ENCODE results near the gene HOXB1.
A peak's percentile ranks its signal among the peaks of the same experiment; 100 is the strongest.

The HOXB1 gene

GRCh38 chr17:48530887-48531272, at the start of gene HOXB1:
Gene HOXB1, minus strand, starts transcription at chr17:48531011. Its CDS starts 107 bp downstream, at chr17:48530904.
- no peak for DNase-seq

GRCh38 chr17:48579760-48580554, 49.1 kb upstream of the HOXB1 start:
- DNase-seq = no peak

- DNase-seq = no peak
These were observed 48.6 kb upstream of the HOXB1 start for GRCh38 chr17:48579471-48579759.

- no peak for DNase-seq
These were observed 48.0 kb upstream of the HOXB1 start for GRCh38 chr17:48578616-48579470.

DNA sequence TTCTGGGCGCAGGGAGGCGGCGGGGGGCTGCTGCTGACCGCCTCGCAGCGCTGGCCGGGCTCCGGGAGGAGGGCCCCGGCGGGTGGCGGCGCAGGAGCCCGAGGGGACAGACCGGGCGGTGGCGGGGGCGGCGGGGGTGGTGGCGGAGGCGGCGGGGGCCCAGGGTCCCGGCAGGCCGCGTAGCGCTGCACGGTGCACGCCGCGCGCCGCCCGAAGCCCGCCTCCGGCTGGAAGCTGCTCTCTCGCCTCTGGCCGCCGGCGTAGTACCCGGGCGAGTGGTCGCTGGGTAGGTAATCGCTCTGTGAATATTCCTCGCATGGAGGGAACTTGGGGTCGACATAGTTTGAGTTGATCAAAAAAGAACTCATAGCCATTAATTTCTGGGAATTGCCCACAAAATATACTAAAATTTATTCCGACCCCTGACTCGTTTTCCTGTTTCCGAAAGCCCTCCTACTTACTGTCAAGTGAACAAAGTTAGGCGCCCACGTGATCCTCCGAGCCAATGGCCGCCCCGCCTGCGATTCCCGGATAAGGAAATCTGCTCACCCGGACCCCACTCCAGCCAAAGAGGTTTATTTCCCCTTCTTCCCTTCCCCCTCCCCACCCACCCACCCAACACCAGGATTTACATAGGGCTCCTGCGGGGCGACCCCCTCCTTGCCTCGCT, 47.3 kb upstream of the HOXB1 start, which contains the start of gene HOXB4:
Gene HOXB4 (minus strand): TSS at position 405 of the 670 bp plus-strand sequence. CDS start 31 bp downstream, at position 374.
- peak; percentile 92 for DNase-seq

GRCh38 chr17:48577330-48577945, 46.6 kb upstream of the HOXB1 start:
- no peak for DNase-seq

- peak; percentile 91 for DNase-seq
These were observed 45.9 kb upstream of the HOXB1 start for GRCh38 chr17:48576479-48577309.

GRCh38 chr17:48575673-48576478, 45.1 kb upstream of the HOXB1 start:
- DNase-seq = no peak

DNA sequence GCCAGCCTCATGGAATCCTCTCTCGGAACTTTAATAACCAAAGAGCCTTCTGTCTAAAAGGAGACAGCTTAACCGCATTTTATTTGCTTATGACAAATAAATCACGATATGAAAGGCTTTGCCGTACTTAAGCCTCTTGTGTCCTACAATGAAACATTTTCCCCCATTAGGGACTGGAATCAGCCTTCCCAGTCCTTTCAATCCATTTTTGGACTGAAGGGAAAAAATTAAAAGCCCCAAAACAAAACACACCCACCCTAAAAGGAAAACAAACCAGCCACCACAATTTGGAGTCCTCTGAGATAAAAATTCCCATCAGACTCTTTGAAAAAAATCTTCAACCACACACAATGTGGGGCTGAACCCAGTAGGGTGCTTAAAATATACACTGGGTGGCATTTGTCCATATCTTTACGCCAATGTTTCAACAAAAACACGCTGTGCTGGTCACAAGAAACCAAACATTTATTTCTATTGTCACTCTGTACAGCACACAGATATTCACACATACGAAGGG, 44.3 kb upstream of the HOXB1 start:
- DNase-seq = no peak

GRCh38 chr17:48574505-48575065, 43.8 kb upstream of the HOXB1 start:
- DNase-seq = no peak

DNA sequence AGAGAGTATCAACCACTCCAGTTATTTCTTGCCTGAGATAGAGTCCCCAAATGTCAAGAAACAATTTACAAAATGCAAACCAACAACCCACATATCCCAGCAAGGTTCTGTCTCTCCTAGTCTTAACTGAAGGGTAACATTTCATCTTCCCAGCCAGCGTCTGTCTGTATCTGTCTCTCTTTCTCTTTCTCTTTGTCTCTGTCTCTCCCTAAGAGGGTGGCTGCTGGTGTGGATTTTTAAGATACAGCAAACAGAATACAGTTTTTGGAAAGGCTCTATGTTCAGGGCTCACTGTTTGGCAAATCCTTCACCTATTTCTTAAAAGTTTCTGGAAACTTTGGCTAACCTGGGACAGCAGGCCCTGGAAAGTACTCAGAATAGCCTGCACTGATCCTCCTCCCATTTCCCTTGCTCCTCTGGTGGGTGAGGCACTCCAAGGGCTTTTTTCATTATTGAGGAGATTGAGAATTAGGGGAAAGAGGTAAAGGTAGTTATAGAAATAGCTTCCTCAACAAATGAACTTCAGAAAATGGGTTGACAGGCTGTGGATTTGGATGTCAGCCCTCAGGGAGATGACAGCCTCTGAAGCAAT, 41.1 kb upstream of the HOXB1 start:
- DNase-seq = no peak

- DNase-seq = peak; percentile 80
These were observed 40.4 kb upstream of the HOXB1 start for GRCh38 chr17:48571024-48571818.

DNA sequence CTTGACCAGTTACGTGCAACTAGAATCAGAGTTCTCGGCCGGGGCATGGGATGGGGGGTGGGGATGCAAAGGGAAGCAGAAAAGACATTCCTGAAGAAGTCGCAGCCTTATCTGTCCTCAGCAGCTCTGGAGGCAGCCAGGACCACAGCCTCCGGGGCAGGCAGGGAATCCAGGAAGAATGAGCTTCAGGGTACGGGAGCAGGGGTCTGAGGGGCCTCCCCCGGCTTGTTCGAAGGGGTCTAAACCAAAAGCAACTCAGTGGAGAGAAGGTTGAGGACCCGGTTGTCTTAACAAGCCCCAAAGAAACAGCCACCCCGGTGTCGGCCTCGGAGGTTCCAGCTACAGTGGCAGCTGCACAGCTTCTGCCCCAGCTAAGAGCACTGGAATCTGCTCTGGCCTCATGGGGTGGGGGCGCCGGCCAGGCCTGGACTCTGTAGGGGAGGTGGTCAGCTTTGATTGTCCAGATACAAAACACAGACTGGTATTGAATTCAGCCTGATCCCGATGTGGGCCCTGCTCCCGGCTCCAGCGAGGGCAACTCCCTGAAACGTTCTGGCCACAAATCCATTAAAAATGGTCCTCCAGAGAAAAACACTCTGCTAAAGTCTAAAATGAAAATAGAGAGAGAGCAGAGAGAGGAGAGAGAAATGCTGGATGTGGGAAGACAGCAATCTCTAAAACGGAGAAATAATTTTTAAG, 39.7 kb upstream of the HOXB1 start:
- DNase-seq = peak; percentile 89

DNA sequence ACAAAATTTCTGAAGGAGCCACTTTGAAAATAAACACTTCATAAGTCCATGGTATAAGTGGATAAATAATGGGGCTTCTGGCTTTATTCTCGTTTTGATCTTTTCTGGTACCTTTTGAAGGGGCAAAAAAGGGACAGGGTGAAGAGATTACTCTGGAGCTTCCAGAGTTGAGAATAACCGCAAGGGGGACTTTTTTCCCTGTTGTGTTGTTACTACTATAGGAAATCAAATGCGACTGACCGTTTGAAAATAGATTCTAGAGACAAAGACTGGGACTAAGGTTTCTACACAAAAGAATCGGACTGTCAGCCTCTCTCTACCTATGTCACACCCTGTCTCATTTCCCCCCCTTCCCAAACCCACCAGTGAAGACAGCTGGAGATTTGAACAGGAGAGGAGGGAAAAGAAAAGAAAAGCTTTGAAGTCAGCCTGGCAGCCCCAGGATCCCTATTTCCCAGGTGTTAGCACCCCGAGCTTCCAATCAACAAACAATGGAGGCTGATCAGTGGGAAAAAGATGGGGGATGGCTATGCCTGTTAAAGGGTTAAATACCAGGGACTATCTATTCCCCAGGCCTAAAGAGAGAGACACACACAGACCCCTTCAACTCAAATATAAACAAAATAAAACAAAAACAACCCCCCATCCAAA, 39.0 kb upstream of the HOXB1 start:
- DNase-seq = no peak

DNA sequence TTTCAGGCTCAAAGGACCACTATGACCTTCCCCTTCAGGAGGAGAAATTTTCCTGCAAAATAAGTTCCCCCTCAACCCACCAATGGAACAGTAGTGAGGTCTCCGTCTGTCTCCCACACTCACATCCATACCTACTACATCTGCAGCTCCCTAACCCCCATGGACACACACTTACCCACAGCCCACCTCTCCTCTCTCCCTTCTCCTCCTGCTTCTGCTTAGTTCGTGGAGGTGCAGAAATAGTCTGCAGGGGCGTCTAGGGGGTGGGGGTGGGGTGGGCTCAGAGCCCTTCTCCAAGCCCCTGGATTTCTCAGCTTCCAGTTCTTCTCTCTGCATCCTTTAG, 38.4 kb upstream of the HOXB1 start:
- no peak for DNase-seq

DNA sequence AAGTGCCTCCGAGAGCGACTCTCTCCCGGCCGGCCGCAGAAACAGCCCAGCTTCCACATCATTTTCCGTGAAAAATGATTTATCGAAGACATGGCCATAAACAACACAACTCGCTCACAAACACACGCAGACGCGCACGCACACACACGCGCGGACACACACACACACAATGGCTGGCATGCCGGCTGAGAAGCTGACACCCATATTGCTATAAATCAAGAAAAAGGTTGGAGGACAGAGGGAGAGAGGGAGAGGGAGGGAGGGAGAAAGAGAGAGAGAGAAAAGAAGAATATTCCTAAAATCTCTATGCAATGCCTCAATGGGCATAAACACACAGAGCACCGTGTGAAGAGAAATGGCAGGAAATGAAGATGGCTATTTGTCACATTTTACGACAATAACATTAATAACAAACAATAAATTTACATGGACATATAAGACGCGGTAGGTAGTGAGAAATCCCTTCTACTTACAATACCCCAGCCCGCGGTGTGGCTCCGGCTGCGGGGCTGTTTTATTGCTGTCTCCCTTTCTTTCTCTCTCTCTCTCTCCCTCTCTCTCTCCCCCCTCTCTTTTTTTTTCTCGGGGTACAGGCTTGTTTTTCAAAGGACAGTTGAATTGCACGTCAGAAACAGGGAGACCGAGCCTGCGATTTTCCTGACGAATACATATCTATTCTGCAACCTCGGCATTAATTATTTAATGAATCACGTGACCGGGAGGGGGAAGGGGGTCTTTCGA, 37.9 kb upstream of the HOXB1 start:
- no peak for DNase-seq

DNA sequence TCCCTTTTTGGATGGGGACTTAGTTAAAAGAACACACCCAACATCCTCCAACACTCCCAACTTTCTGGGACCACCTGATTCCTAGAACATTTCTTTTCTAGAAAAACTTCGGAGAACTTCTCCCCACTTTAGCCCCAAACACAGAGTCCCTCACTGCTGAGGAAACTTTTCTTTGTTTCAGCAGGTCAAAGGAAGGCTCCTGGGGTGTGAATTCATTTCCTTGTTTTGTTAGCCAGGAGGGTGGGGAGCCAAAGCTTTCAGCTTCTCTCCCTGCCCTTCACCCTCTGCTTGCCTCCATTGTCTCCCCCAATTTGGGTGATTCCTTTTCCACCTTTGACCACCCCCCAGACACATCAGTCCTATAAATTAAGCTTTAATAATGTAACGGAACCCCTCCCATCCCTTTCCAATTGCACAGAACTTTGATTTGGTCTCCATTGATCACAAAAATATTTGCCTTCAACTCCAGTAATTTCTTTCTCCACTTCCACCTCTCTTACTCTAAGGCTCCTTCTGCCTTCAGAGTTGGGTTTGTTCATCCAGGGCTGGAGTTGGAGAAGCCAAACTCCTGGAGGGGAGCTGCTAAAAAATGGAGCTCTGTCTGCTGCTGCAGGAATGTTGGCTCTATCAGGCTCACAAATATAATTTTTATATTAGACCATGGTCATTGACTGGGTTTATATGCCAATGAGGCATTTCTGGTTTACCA, 37.0 kb upstream of the HOXB1 start:
- DNase-seq = no peak

All from islet precursor cell (in vitro differentiated cells).